AG04450 (cell line): ENCODE data around the gene MACROD2. TPM values are rescaled to one million over a fixed set of nuclear protein-coding genes. Genes with fewer than 3 reads are reported as not detected.

Experiments used
- CTCF ChIA-PET: fragments of 300-600, 350-600 bp; formaldehyde crosslinking; extraction: SDS; loops from one replicate; lab custom pipeline; 2022; ENCODE audit warnings: antibody characterized with exemption, inconsistent platforms; lab: Charles Lee
- POLR2A ChIA-PET: fragments of 350-600 bp; formaldehyde crosslinking; extraction: SDS; loops from one replicate; lab custom pipeline; 2021; ENCODE audit warnings: antibody characterized with exemption, inconsistent platforms; lab: Yijun Ruan, JAX
- DNase-seq: peaks from one replicate; pipeline ENCODE4 v3.0.0-alpha.2; 2011; ENCODE audit warnings: low read depth, low spot score
- H3K27ac ChIP-seq: one replicate; pipeline ENCODE4 v1.5.1; 2012; ENCODE audit warnings: low read depth, low read length, control low read depth
- H3K27me3 ChIP-seq: one replicate; pipeline ENCODE4 v1.6.0; 2012; ENCODE audit warnings: low read length; ENCODE audit not compliant: control insufficient read depth, insufficient read depth
- H3K4me3 ChIP-seq: 2 replicates; pipeline ENCODE4 v1.5.1; 2011; ENCODE audit warnings: mild to moderate bottlenecking, low read depth, low read length, control low read depth
- H3K9me3 ChIP-seq: 2 replicates; pipeline ENCODE4 v1.5.1; 2012; ENCODE audit warnings: low read length; ENCODE audit not compliant: control insufficient read depth, insufficient read depth
- polyA plus RNA-seq: library from polyadenylated mRNA; depleted of rRNA; stranded (reverse); fragments of >200 nt; gene quantifications from 2 replicates; pipeline ENCODE4 v1.2.3, GENCODE V29; 2011
- TF ChIP-seq, protein P1 (sequence below): IDR thresholded peaks from 2 replicates; pipeline ENCODE4 v1.5.1; 2011; ENCODE audit warnings: low read depth, low read length, control low read depth, inconsistent platforms

Gene MACROD2
- polyA plus RNA-seq, 1 experiment = 0.02 TPM

DNA sequence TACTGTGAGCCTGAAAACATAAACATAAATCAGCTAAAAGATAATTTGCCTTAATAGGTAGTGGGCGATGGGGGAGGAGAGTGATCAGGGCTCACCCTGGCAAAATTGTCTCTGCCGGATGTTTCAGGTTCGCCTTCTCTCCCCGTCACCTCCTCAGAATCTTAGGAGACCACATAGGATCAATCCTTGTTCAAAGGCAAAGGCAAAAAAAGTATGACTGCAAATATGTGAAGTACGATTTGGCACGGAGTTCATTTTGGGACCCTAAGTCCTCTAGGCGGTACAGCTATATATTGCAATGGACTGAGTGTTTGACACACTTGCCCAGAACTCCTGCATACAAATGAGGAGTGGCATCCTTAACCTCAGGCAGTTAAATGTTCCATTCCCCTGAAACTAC lies 991.3 kb downstream of the MACROD2 start:
- H3K27me3 ChIP-seq = no peaks in the 10 kb centered on the region
- peaks cover 5% of the 10 kb centered on the region for H3K9me3 ChIP-seq
- H3K27ac ChIP-seq = no peak overlapping the region
- TF ChIP-seq, protein P1, sequence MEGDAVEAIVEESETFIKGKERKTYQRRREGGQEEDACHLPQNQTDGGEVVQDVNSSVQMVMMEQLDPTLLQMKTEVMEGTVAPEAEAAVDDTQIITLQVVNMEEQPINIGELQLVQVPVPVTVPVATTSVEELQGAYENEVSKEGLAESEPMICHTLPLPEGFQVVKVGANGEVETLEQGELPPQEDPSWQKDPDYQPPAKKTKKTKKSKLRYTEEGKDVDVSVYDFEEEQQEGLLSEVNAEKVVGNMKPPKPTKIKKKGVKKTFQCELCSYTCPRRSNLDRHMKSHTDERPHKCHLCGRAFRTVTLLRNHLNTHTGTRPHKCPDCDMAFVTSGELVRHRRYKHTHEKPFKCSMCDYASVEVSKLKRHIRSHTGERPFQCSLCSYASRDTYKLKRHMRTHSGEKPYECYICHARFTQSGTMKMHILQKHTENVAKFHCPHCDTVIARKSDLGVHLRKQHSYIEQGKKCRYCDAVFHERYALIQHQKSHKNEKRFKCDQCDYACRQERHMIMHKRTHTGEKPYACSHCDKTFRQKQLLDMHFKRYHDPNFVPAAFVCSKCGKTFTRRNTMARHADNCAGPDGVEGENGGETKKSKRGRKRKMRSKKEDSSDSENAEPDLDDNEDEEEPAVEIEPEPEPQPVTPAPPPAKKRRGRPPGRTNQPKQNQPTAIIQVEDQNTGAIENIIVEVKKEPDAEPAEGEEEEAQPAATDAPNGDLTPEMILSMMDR = no peak
- DNase-seq = no peak
- H3K4me3 ChIP-seq = no peak overlapping the region
- ChIA-PET CTCF (no interaction called here), POLR2A (no interaction called here)

DNA sequence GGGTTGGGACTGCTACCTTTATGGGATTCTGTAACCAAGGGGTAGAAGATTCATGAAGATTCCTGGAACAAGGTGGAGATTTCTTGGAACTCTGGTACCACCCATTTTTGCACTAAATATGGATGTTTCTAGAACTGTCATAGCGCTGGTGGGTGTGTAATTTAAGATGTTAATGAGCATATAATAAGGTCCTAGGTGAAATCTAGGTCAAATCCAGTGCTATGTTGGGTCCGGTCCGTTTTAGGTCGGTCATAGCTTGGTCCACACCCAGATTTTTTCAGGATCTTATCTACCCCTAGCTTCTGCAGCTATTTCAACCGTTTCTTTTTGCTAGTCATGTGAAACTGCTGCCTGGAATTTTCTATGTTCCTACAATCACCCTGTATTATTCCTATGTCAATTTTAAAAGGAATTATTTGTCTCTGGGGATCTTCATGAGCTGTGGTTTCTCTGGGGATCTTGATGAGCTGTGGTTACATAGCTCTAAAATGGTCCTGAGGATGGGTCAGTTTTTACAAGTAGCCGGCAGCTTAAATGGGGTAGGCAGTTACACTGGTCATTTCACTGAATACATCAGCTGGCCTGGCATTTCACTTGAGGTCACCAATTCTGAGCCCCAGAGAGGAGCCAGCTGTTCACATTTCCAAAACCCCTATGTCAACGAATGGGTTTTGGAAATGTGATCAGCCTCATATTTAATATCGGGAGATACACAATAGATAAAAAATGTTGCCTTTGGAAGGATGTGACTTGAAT lies 994.4 kb downstream of the MACROD2 start:
- no peak for DNase-seq
- TF ChIP-seq, protein P1 = no peak
- no peaks in the 10 kb centered on the region for H3K27me3 ChIP-seq
- no peak overlapping the region for H3K4me3 ChIP-seq
- no peak overlapping the region for H3K27ac ChIP-seq
- ChIA-PET POLR2A (no interaction called here), CTCF (interaction anchor here (0.6 kb wide), 1 partner anchor 1868 kb away, joined by 8 read pairs; no protein-coding TSS in a partner anchor)
- H3K9me3 ChIP-seq = no peaks in the 10 kb centered on the region

DNA sequence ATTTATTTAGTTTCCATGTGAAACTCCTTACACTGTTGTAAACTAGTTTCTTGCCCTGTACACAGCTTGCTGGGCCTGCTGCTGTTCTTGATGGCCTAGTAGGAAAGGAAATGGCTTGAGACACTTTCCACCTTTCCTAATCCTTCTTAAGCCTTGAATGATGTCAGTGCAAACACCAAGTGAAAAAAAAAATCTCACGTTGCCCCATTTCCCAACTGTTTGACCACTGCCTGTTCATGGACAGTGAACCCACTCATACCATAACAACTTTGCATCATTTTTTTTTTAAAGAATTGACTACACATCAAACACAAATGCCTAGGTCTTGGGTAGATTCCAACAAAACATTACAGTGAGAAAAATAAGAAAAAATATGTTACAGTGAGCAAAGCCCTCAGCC lies 995.7 kb downstream of the MACROD2 start:
- POLR2A ChIA-PET = no interaction called here
- TF ChIP-seq, protein P1 = no peak
- no peak for DNase-seq
- Histone ChIP-seq H3K27me3 (no peaks in the 10 kb centered on the region), H3K9me3 (no peaks in the 10 kb centered on the region), H3K27ac (no peak overlapping the region), H3K4me3 (no peak overlapping the region)
- CTCF ChIA-PET = no interaction called here

DNA sequence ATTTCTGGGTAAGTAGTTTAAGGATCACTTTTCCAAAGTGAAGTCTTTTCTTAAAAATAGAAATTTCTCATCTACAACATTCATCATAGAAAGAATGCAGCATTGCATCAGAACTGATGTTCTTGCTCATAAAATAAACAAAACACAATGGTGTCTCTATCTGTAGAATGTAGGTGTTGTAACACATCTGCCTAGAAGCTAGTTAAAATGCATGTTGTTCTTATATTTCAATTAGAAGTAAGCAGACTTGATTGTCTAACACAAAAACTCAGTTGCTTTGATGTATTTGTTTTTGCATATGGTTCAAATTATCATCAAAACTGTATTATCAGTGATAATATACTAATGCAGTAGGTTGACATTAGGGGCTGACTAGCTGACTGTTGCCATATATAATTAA lies 996.8 kb downstream of the MACROD2 start:
- no peak for DNase-seq
- no peak overlapping the region for H3K27ac ChIP-seq
- H3K9me3 ChIP-seq = no peaks in the 10 kb centered on the region
- TF ChIP-seq, protein P1 = no peak
- ChIA-PET POLR2A (no interaction called here), CTCF (interaction anchor here (0.8 kb wide), 1 partner anchor 1810 kb away, joined by 3 read pairs; no protein-coding TSS in a partner anchor)
- H3K4me3 ChIP-seq = no peak overlapping the region
- H3K27me3 ChIP-seq = no peaks in the 10 kb centered on the region

DNA sequence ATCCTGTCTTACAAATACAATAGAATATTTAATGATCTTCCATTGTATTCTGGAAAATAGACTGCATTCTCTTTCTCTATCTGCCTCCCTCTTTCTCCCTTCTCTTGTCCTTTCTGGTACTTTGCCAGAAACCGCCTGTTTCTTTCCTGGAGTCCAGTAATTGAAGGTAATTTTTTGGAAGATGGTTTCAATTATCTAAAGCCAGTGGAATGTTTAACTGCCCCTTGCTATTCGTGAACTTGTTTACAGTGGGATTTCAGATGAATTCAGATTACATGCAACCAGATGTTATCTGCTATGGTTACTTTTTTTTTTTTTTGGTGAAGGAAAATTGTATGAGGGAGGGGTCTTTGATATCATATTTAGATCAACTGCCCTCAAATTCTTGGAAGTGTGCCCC lies 997.6 kb downstream of the MACROD2 start:
- Histone ChIP-seq H3K9me3 (no peaks in the 10 kb centered on the region), H3K27ac (no peak overlapping the region), H3K27me3 (no peaks in the 10 kb centered on the region), H3K4me3 (no peak overlapping the region)
- DNase-seq = no peak
- ChIA-PET POLR2A (no interaction called here), CTCF (no interaction called here)
- TF ChIP-seq, protein P1 = no peak
